Lower lobe of right lung (tissue), 2 donors: ENCODE measurements around the gene WDR90. TPM values are rescaled to one million over a fixed set of nuclear protein-coding genes. Genes with fewer than 3 reads are reported as not detected.

Source experiments
- ATAC-seq, 2 donors: fragments of 200-7000 bp; cut with Tn5 transposase; one replicate each; pipeline ENCODE4 v1.9.1; 2020 to 2022; ENCODE audit warnings: mild to moderate bottlenecking in 2 of 2, moderate library complexity in 2 of 2
- DNase-seq: peaks from one replicate; pipeline ENCODE4 v3.0.0-alpha.2; 2020
- H3K27ac ChIP-seq: fragments of 200-600 bp; one replicate; pipeline ENCODE4 v1.8.0; 2022
- H3K27me3 ChIP-seq: fragments of 200-600 bp; one replicate; pipeline ENCODE4 v1.8.0; 2022; ENCODE audit warnings: low read depth
- H3K36me3 ChIP-seq: fragments of 200-600 bp; one replicate; pipeline ENCODE4 v1.8.0; 2022; ENCODE audit warnings: mild to moderate bottlenecking
- H3K4me1 ChIP-seq: fragments of 200-600 bp; one replicate; pipeline ENCODE4 v1.8.0; 2022
- H3K4me3 ChIP-seq: fragments of 200-600 bp; one replicate; pipeline ENCODE4 v1.8.0; 2022; ENCODE audit warnings: mild to moderate bottlenecking
- H3K9me3 ChIP-seq: fragments of 200-600 bp; one replicate; pipeline ENCODE4 v1.8.0; 2022
- intact Hi-C: fragments of 100-400 bp; cut with DNase I; formaldehyde crosslinking; loops from one replicate; pipeline ENCODE4 v1.11.0; 2022
- total RNA-seq: library from RNA; stranded (reverse); fragmentation: NEBNext Ultra II Directional; extraction: Animal tissue kit (Norgen Biotek cat#: 25700); gene quantifications from one replicate; pipeline ENCODE4 v1.2.1, GENCODE V29; 2021
- TF ChIP-seq, protein P1 (sequence below): fragments of 200-600 bp; IDR thresholded peaks from one replicate; pipeline ENCODE4 v1.8.0; 2022; ENCODE audit warnings: antibody characterized with exemption, mild to moderate bottlenecking
- donor health status: DM: no; HTN: yes; CAD: no; lungs with severe emphysema.

Gene WDR90
- total RNA-seq, 1 donor from 2014 or later: 31.4 TPM

DNA sequence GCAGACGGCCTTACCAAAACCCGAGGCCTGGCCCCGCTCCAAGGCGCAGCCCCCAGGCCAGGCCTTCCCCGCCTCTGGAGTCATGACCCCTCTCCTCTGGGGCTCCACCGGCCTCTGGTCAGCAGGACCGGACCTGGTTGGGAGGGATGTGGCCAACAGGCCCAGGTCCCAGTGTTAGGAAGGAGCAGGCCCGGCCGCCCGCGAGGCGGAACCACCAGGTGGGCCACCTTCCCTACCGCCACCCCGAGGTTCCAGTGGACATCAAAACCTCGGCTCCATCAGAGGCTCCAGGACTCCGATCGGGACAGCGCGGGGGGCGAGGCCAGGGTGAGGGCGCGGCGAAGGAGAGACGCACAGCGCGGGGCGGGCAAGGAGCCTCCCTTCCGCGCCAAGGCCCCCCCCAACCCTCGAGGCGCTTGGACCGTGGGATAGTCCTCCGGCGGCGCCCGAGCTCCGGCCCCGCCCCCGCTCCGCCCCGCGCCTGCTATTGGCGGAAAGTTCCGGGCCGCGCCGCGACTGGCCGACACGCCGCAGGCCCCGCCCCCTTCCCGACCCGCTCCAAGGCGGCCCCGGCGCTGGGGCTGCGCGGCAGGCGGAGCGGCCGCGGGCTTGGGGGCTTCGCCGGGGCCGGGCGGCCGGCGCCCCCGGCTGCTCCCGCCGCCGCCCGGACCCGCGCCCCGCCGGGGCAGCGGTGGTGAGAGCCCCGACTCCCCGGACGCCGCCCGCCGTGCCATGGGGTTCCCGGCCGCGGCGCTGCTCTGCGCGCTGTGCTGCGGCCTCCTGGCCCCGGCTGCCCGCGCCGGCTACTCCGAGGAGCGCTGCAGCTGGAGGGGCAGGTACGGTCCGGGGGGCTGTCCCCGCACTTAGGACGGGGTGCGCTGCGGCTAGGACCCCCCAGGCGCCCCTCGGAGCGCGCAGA lies 65.7 kb downstream of the WDR90 start, which contains the start of gene METRN:
METRN (plus strand) TSS at position 561 of the 919 bp plus-strand sequence; CDS start at position 733, 172 bp downstream.
- peaks cover 24% of the 10 kb centered on the region for H3K4me1 ChIP-seq
- DNase-seq (peak; percentile 95), ATAC-seq (peak; percentile 90 to 92)
- H3K36me3 ChIP-seq: no peaks in the 10 kb centered on the region
- TF ChIP-seq, protein P1, sequence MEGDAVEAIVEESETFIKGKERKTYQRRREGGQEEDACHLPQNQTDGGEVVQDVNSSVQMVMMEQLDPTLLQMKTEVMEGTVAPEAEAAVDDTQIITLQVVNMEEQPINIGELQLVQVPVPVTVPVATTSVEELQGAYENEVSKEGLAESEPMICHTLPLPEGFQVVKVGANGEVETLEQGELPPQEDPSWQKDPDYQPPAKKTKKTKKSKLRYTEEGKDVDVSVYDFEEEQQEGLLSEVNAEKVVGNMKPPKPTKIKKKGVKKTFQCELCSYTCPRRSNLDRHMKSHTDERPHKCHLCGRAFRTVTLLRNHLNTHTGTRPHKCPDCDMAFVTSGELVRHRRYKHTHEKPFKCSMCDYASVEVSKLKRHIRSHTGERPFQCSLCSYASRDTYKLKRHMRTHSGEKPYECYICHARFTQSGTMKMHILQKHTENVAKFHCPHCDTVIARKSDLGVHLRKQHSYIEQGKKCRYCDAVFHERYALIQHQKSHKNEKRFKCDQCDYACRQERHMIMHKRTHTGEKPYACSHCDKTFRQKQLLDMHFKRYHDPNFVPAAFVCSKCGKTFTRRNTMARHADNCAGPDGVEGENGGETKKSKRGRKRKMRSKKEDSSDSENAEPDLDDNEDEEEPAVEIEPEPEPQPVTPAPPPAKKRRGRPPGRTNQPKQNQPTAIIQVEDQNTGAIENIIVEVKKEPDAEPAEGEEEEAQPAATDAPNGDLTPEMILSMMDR: no peak
- H3K4me3 ChIP-seq: peak within 1 kb of the TSS; percentile 77
- peaks cover 30% of the 10 kb centered on the region for H3K27me3 ChIP-seq
- intact Hi-C loops: no loop called here
- H3K27ac ChIP-seq: peak within 1 kb of the TSS; percentile 36
- no peaks in the 10 kb centered on the region for H3K9me3 ChIP-seq

GRCh38 chr16:715477-716199 lies 66.5 kb downstream of the WDR90 start:
- peak overlapping the region; percentile 36 for H3K27ac ChIP-seq

GRCh38 chr16:716200-716568 lies 67.0 kb downstream of the WDR90 start:
- ATAC-seq: no peak
- peaks cover 16% of the 10 kb centered on the region for H3K27me3 ChIP-seq
- intact Hi-C loops: no loop called here
- peaks cover 33% of the 10 kb centered on the region for H3K4me1 ChIP-seq
- no peaks in the 10 kb centered on the region for H3K36me3 ChIP-seq
- no peak overlapping the region for H3K27ac ChIP-seq
- peak overlapping the region; percentile 77 for H3K4me3 ChIP-seq
- TF ChIP-seq, protein P1: no peak
- no peaks in the 10 kb centered on the region for H3K9me3 ChIP-seq
- no peak for DNase-seq

More at GRCh38 chr16:715477-716199, 66.5 kb downstream of the WDR90 start:
- Histone ChIP-seq H3K4me1 (peaks cover 32% of the 10 kb centered on the region), H3K9me3 (no peaks in the 10 kb centered on the region), H3K36me3 (no peaks in the 10 kb centered on the region), H3K4me3 (peak overlapping the region; percentile 77), H3K27me3 (peaks cover 22% of the 10 kb centered on the region)
- peak in 1 of 2 donors; percentile 5 for ATAC-seq
- no peak for DNase-seq
- TF ChIP-seq, protein P1: no peak
- intact Hi-C loops: no loop called here

DNA sequence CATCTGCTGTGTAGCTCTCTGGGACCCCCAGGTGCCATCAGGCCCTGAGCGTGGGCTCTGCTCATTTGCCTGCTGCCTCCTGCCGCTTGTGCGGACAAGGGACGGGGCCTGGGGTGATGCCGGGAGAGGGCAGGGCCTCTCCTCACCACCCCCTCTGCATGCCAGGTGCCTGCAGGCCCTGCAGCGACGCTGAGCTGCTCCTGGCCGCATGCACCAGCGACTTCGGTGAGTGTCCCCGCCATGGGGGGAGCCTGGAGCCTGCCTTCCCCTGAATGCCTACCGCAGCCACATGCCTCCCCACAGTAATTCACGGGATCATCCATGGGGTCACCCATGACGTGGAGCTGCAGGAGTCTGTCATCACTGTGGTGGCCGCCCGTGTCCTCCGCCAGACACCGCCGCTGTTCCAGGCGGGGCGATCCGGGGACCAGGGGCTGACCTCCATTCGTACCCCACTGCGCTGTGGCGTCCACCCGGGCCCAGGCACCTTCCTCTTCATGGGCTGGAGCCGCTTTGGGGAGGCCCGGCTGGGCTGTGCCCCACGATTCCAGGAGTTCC lies 67.7 kb downstream of the WDR90 start:
- intact Hi-C loops: no loop called here
- H3K4me1 ChIP-seq: peaks cover 38% of the 10 kb centered on the region
- TF ChIP-seq, protein P1: no peak

More for the DNA sequence above, 67.7 kb downstream of the WDR90 start:
- no peak for ATAC-seq
- Histone ChIP-seq H3K9me3 (no peaks in the 10 kb centered on the region), H3K27me3 (peaks cover 10% of the 10 kb centered on the region), H3K36me3 (no peaks in the 10 kb centered on the region), H3K27ac (no peak overlapping the region), H3K4me3 (no peak overlapping the region)
- no peak for DNase-seq

Other genes starting within 250 kb of the WDR90 start
- 10.1 TPM for gene DECR2, start 247.5 kb upstream of the WDR90 start, total RNA-seq
- 32.2 TPM for gene RAB11FIP3, start 223.7 kb upstream of the WDR90 start, total RNA-seq
- 44.3 TPM for gene CAPN15, start 121.7 kb upstream of the WDR90 start, total RNA-seq
- gene PRR35, start 89.0 kb upstream of the WDR90 start, total RNA-seq: not detected
- 2.7 TPM for gene NHLRC4, start 82.4 kb upstream of the WDR90 start, total RNA-seq
- gene PIGQ, start 79.4 kb upstream of the WDR90 start, total RNA-seq: 68.9 TPM
- 40.1 TPM for gene RAB40C, start 59.3 kb upstream of the WDR90 start, total RNA-seq
- gene WFIKKN1, start 18.4 kb upstream of the WDR90 start, total RNA-seq: 1.2 TPM
- gene METTL26, start 13.1 kb upstream of the WDR90 start, total RNA-seq: 63.1 TPM
- 47.7 TPM for gene MCRIP2, start 7.5 kb upstream of the WDR90 start, total RNA-seq
- 81.6 TPM for gene RHOT2, start 18.8 kb downstream of the WDR90 start, total RNA-seq
- gene RHBDL1, start 26.3 kb downstream of the WDR90 start, total RNA-seq: 2.0 TPM
- gene STUB1, start 31.0 kb downstream of the WDR90 start, total RNA-seq: 86.0 TPM
- 43.2 TPM for gene JMJD8, start 35.0 kb downstream of the WDR90 start, total RNA-seq
- 13.1 TPM for gene WDR24, start 41.0 kb downstream of the WDR90 start, total RNA-seq
- gene FBXL16, start 56.4 kb downstream of the WDR90 start, total RNA-seq: 11.0 TPM
- gene METRN, start 65.8 kb downstream of the WDR90 start, total RNA-seq: 35.9 TPM
- 36.5 TPM for gene ANTKMT, start 71.8 kb downstream of the WDR90 start, total RNA-seq
- gene CCDC78, start 77.1 kb downstream of the WDR90 start, total RNA-seq: 26.1 TPM
- 15.6 TPM for gene HAGHL, start 77.7 kb downstream of the WDR90 start, total RNA-seq
- gene CIAO3, start 91.6 kb downstream of the WDR90 start, total RNA-seq: 24.3 TPM
- 42.6 TPM for gene MSLN, start 111.4 kb downstream of the WDR90 start, total RNA-seq
- 16.3 TPM for gene RPUSD1, start 139.0 kb downstream of the WDR90 start, total RNA-seq
- gene CHTF18, start 139.3 kb downstream of the WDR90 start, total RNA-seq: 11.3 TPM
- not detected for gene GNG13, start 151.4 kb downstream of the WDR90 start, total RNA-seq